ENCODE measurements around the gene FNBP1L. TPM values are rescaled to one million over a fixed set of nuclear protein-coding genes. Genes with fewer than 3 reads are reported as not detected.

FNBP1L gene
- total RNA-seq, 4 donors from 2014 or later = 68.7 to 86.0 (median 72.9) TPM

- DNase-seq = peak; percentile 57 to 68
- TF ChIP-seq POLR2A (IDR thresholded peaks at IDR 0.05) = no peak
- TF ChIP-seq, protein P1, sequence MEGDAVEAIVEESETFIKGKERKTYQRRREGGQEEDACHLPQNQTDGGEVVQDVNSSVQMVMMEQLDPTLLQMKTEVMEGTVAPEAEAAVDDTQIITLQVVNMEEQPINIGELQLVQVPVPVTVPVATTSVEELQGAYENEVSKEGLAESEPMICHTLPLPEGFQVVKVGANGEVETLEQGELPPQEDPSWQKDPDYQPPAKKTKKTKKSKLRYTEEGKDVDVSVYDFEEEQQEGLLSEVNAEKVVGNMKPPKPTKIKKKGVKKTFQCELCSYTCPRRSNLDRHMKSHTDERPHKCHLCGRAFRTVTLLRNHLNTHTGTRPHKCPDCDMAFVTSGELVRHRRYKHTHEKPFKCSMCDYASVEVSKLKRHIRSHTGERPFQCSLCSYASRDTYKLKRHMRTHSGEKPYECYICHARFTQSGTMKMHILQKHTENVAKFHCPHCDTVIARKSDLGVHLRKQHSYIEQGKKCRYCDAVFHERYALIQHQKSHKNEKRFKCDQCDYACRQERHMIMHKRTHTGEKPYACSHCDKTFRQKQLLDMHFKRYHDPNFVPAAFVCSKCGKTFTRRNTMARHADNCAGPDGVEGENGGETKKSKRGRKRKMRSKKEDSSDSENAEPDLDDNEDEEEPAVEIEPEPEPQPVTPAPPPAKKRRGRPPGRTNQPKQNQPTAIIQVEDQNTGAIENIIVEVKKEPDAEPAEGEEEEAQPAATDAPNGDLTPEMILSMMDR (IDR thresholded peaks at IDR 0.05) = no peak
- Histone ChIP-seq H3K4me3 (replicated peaks in 1 of 3) (no peak overlapping the region), H3K9me3 (no peaks in the 10 kb centered on the region), H3K27me3 (no peaks in the 10 kb centered on the region), H3K4me1 (no peaks in the 10 kb centered on the region), H3K27ac (no peak overlapping the region), H3K36me3 (no peaks in the 10 kb centered on the region)
- intact Hi-C loops (cut with DNase I) = no loop called here
- 44% methylated on average over 3 of the region's 3 CpGs; no CpG with 5 or more reads in 1 of the 2 donors for WGBS, 2 donors
Measured at GRCh38 chr1:93427656-93428055, 20.3 kb upstream of the FNBP1L start.

GRCh38 chr1:93433407-93433961, 14.4 kb upstream of the FNBP1L start:
- Histone ChIP-seq H3K27me3 (no peaks in the 10 kb centered on the region), H3K36me3 (no peaks in the 10 kb centered on the region), H3K4me3 (replicated peaks in 1 of 3) (no peak overlapping the region), H3K27ac (no peak overlapping the region), H3K4me1 (no peaks in the 10 kb centered on the region), H3K9me3 (no peaks in the 10 kb centered on the region)
- intact Hi-C loops (cut with DNase I) = loop anchor here (10.0 kb wide), 1 partner anchor 381 kb away; no protein-coding TSS in a partner anchor
- WGBS, 2 donors = 69 to 71% methylated on average over 5 of the region's 5 CpGs
- DNase-seq = peak in 1 of 2 donors; percentile 15
- TF ChIP-seq, protein P1 (IDR thresholded peaks at IDR 0.05) = peak in 2 of 6 experiments; percentile 10 to 14
- TF ChIP-seq POLR2A (IDR thresholded peaks at IDR 0.05) = no peak

DNA sequence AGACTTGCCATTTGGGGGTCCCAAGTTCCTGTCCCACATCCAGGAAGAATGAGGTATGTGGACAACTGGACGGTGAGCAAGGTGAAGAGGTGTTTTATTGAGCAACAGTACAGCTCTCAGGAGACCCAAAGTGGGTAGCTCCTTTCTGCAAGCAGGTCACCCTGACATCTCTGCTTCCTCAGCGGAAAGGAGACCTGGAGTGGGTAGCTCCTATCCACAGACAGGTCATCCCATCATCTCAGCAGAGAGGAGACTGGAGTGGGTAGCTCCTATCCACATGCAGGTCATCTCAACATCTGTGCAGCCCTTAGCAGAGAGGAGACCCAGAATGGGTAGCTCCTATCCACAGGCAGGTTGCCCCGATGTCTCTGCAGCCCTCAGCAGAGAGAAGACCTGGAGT, 13.8 kb upstream of the FNBP1L start:
- DNase-seq = no peak
- WGBS, 2 donors = 78 to 92% methylated on average over 3 of the region's 3 CpGs
- Histone ChIP-seq H3K27me3 (no peaks in the 10 kb centered on the region), H3K27ac (no peak overlapping the region), H3K4me1 (no peaks in the 10 kb centered on the region), H3K9me3 (no peaks in the 10 kb centered on the region), H3K36me3 (no peaks in the 10 kb centered on the region), H3K4me3 (replicated peaks in 1 of 3) (no peak overlapping the region)
- intact Hi-C loops (cut with DNase I) = loop anchor here (10.0 kb wide), 1 partner anchor 381 kb away; no protein-coding TSS in a partner anchor
- TF ChIP-seq, protein P1 (IDR thresholded peaks at IDR 0.05) = no peak
- TF ChIP-seq POLR2A (IDR thresholded peaks at IDR 0.05) = no peak

DNA sequence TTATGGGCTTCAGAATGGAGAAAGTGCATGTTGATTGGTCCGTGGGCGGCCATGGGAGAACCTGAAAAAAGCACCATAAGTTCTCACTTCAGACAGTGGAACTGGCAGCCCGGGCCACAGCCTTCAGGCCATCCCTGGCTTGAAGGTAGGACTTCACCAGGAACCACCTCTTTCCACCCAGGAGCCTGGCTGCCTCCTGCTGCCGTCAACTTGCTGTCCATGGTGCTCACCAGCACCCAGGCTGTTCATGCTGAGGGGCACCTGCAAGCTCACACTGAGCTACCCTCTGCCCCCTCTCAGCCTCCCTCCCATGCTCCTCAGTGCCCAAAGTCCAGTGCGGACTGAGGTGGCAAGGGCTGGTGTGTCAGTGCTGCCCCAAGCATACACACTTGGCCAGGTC, 12.9 kb upstream of the FNBP1L start:
- H3K36me3 ChIP-seq = no peaks in the 10 kb centered on the region
- no peak for DNase-seq
- H3K4me3 ChIP-seq (replicated peaks in 1 of 3) = no peak overlapping the region
- H3K27me3 ChIP-seq = no peaks in the 10 kb centered on the region
- H3K9me3 ChIP-seq = no peaks in the 10 kb centered on the region
- H3K27ac ChIP-seq = no peak overlapping the region
- 83 to 91% methylated on average over 1 to 4 of the region's 5 CpGs for WGBS, 2 donors
- no peaks in the 10 kb centered on the region for H3K4me1 ChIP-seq
- intact Hi-C loops (cut with DNase I) = loop anchor here (5.0 to 10.0 kb wide), 2 partner anchors 192 to 380 kb away; no protein-coding TSS in a partner anchor
- TF ChIP-seq, protein P1 (IDR thresholded peaks at IDR 0.05) = no peak
- no peak for TF ChIP-seq POLR2A (IDR thresholded peaks at IDR 0.05)

DNA sequence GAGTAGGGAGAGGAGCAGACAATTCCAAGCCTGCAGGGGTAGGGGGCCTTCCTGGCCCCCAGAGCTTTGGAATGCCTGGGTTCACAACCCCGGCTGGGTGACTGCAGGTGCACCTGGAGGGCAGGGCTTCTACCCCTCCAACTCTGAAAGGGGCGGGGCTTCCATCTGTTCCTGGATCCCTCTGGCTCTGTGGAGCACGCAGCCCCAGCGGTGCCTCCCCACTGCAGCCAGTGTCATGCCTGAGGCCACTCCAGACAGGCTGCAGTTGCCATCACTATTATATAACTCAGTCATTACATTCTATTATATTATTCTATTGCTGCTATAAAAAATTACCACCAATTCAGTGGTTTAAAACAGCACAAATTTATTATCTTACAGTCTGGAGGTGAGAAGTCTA, 12.5 kb upstream of the FNBP1L start:
- H3K9me3 ChIP-seq = no peaks in the 10 kb centered on the region
- no peak overlapping the region for H3K27ac ChIP-seq
- no peak for DNase-seq
- no peaks in the 10 kb centered on the region for H3K36me3 ChIP-seq
- no peaks in the 10 kb centered on the region for H3K27me3 ChIP-seq
- no peak overlapping the region for H3K4me3 ChIP-seq (replicated peaks in 1 of 3)
- no peaks in the 10 kb centered on the region for H3K4me1 ChIP-seq
- WGBS, 2 donors = 72 to 77% methylated on average over 2 to 3 of the region's 4 CpGs
- TF ChIP-seq POLR2A (IDR thresholded peaks at IDR 0.05) = no peak
- TF ChIP-seq, protein P1 (IDR thresholded peaks at IDR 0.05) = no peak
- intact Hi-C loops (cut with DNase I) = loop anchor here (5.0 to 10.0 kb wide), 2 partner anchors 192 to 379 kb away; no protein-coding TSS in a partner anchor
